Measurements from ENCODE around the gene MGRN1. TPM values are rescaled to one million over a fixed set of nuclear protein-coding genes. Genes with fewer than 3 reads are reported as not detected.

MGRN1 gene
- total and polyA plus RNA-seq, 11 donors = 17.9 to 75.0 (median 38.0) TPM

- Histone ChIP-seq H3K27ac (peak overlapping the region in 11 of 12 donors; percentile 57 to 97 (median 85)), H3K4me1 (peaks cover 0 to 41% (median 22%) of the 10 kb centered on the region in 12 donors), H3K4me3 (no peak overlapping the region), H3K9me3 (no peaks in the 10 kb centered on the region), H3K27me3 (no peaks in the 10 kb centered on the region), H3K36me3 (peaks cover 0 to 73% (median 36%) of the 10 kb centered on the region in 9 donors)
- TF ChIP-seq POLR2A (IDR thresholded peaks at IDR 0.05) (no peak), CTCF (IDR thresholded peaks at IDR 0.05) (no peak)
- intact Hi-C loops (cut with DNase I) = no loop called here
- no peak for ATAC-seq
- DNase-seq = peak in 1 of 5 donors; percentile 8
- 70 to 84% (median 80%) methylated on average over 11 to 23 of the region's 23 CpGs for WGBS, 4 donors
These were observed 51.5 kb downstream of the MGRN1 start for GRCh38 chr16:4675864-4676786.

GRCh38 chr16:4676831-4677230, 52.2 kb downstream of the MGRN1 start:
- H3K9me3 ChIP-seq = no peaks in the 10 kb centered on the region
- H3K27me3 ChIP-seq = no peaks in the 10 kb centered on the region
- DNase-seq (peak in 4 of 5 donors; percentile 53 to 84 (median 65)), ATAC-seq (peak; percentile 28 to 65 (median 51))
- peaks cover 0 to 73% (median 33%) of the 10 kb centered on the region in 9 donors for H3K36me3 ChIP-seq
- peak overlapping the region in 2 of 12 donors; percentile 15 to 28 for H3K4me3 ChIP-seq
- H3K27ac ChIP-seq = peak overlapping the region; percentile 57 to 97 (median 84)
- TF ChIP-seq CTCF (IDR thresholded peaks at IDR 0.05) (no peak), POLR2A (IDR thresholded peaks at IDR 0.05) (no peak)
- intact Hi-C loops (cut with DNase I) = no loop called here
- H3K4me1 ChIP-seq = peaks cover 0 to 47% (median 25%) of the 10 kb centered on the region in 12 donors
- 47 to 65% (median 59%) methylated on average over 11 of the region's 11 CpGs for WGBS, 4 donors

GRCh38 chr16:4677390-4677789, 52.8 kb downstream of the MGRN1 start:
- 42 to 65% (median 58%) methylated on average over 6 to 17 of the region's 17 CpGs for WGBS, 4 donors
- Histone ChIP-seq H3K36me3 (peaks cover 0 to 75% (median 38%) of the 10 kb centered on the region in 9 donors), H3K4me1 (peaks cover 0 to 49% (median 25%) of the 10 kb centered on the region in 12 donors), H3K27ac (peak overlapping the region; percentile 57 to 97 (median 84)), H3K27me3 (no peaks in the 10 kb centered on the region), H3K4me3 (peak overlapping the region in 2 of 12 donors; percentile 15 to 28), H3K9me3 (no peaks in the 10 kb centered on the region)
- intact Hi-C loops (cut with DNase I) = no loop called here
- DNase-seq = peak; percentile 75 to 92 (median 81)
- peak; percentile 81 to 84 (median 82) for ATAC-seq
- no peak for TF ChIP-seq POLR2A (IDR thresholded peaks at IDR 0.05)
- TF ChIP-seq CTCF (IDR thresholded peaks at IDR 0.05) = peak in 1 of 12 donors; percentile 15

- Histone ChIP-seq H3K27me3 (no peaks in the 10 kb centered on the region), H3K27ac (peak overlapping the region in 10 of 12 donors; percentile 57 to 97 (median 86)), H3K4me3 (no peak overlapping the region), H3K9me3 (no peaks in the 10 kb centered on the region), H3K4me1 (peaks cover 0 to 52% (median 23%) of the 10 kb centered on the region in 12 donors), H3K36me3 (peaks cover 2 to 75% (median 41%) of the 10 kb centered on the region in 9 donors)
- no peak for ATAC-seq
- intact Hi-C loops (cut with DNase I) = no loop called here
- TF ChIP-seq CTCF (IDR thresholded peaks at IDR 0.05) (no peak), POLR2A (IDR thresholded peaks at IDR 0.05) (no peak)
- peak in 2 of 5 donors; percentile 5 to 40 for DNase-seq
- WGBS, 4 donors = 93 to 95% (median 94%) methylated on average over 9 of the region's 9 CpGs
These were observed 53.4 kb downstream of the MGRN1 start for GRCh38 chr16:4677994-4678393.
